ENCODE data around the gene GRID2IP. TPM values are rescaled to one million over a fixed set of nuclear protein-coding genes. Genes with fewer than 3 reads are reported as not detected.

Gene GRID2IP
- total and polyA plus RNA-seq, 2 of the 13 experiments (the other 11 are each of a cell fraction or from before 2014, with no cell fraction given) = 0.03 TPM; not detected in 1

DNA sequence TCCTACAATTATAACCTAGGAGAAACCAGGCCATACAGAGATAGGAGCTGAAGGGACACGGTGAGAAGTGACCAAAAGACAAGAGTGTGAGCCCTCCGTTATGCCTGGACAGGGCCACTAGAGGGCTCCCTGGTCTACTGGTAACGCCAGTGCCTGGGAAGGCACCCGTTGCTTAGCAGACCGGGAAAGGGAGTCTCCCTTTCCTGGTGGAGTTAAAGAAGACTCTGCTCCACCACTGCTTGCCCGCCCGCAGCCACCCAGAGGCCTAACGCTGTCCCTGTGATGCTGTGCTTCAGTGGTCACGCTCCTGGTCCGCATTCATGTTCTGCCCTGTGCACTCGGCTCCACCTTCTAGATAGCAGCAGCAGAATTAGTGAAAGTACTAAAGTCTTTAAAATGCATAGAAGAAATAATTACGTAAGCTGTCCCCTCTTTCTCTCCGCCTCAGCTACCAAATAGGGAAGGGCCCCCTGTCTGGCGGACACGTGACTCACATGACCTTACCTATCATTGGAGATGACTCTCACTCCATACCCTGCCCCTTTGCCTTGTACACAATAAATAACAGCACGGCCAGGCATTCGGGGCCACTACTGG, 34.8 kb downstream of the GRID2IP start:
- ChIA-PET POLR2A (interaction anchor here (1.0 to 1.3 kb wide), 3 partner anchors 43 to 62 kb away, joined by 3 to 4 read pairs (median 4); no protein-coding TSS in a partner anchor), CTCF (ENCODE audit: low intra/inter-chr PET ratio, low total read pairs) (interaction anchor here (0.7 to 1.9 kb wide), 4 partner anchors 42 to 660 kb away, joined by 3 to 7 read pairs (median 4); no protein-coding TSS in a partner anchor)
- FAIRE-seq = peak; percentile 88
- Histone ChIP-seq H3K79me2 (ENCODE audit: insufficient read depth, low read length) (no peaks in the 10 kb centered on the region), H2AFZ (ENCODE audit: low read length) (no peak overlapping the region), H4K20me1 (ENCODE audit: insufficient read depth, low read length) (no peaks in the 10 kb centered on the region), H3K4me2 (ENCODE audit: low read depth, low read length) (peak overlapping the region; percentile 68), H3K27me3 (ENCODE audit: control insufficient read depth in 1 of 2, insufficient read depth in 2 of 2, low read length in 2 of 2) (peaks cover 0 to 7% of the 10 kb centered on the region in 2 experiments; a peak in 3 of 5 replicates), H3K9ac (ENCODE audit: insufficient read depth, low read depth, low read length) (no peak overlapping the region), H3K27ac (ENCODE audit: extremely low read length, insufficient read depth, low read length) (no peak overlapping the region), H3K36me3 (replicated peaks in 1 of 2; ENCODE audit: control insufficient read depth in 1 of 2, insufficient read depth in 2 of 2, low read length in 2 of 2) (no peaks in the 10 kb centered on the region), H3K9me3 (ENCODE audit: low read length) (no peaks in the 10 kb centered on the region), H3K4me3 (replicated peaks in 1 of 3; ENCODE audit: insufficient read depth in 1 of 3, low read depth in 2 of 3, low read length in 3 of 3) (peak overlapping the region in 2 of 3 experiments; percentile 17 to 29; a peak in 1 of 6 replicates), H3K4me1 (ENCODE audit: insufficient read depth, low read length) (peaks cover 6% of the 10 kb centered on the region; the same call in 1 of the 2 replicates)
- no TSS peak for BruUV-seq (replicated peaks)
- in situ Hi-C loops (cut with HindIII; ENCODE audit: extremely low pct_ligation_motif_present, low pct_unique_long_range_greater_than_20kb) (no loop called here), intact Hi-C loops (cut with micrococcal nuclease; ENCODE audit: unreplicated experiment) (loop anchor here (1.0 kb wide), 1 partner anchor 43 kb away; no protein-coding TSS in a partner anchor)
- 10% methylated on average over 15 of the region's 17 CpGs for WGBS (ENCODE audit: low lambda C conversion rate)
- ATAC-seq = peak; percentile 96
- DNase-seq (ENCODE audit: low spot score) = peak; percentile 80
- peak; percentile 62 for TF ChIP-seq TEAD3 (CRISPR knock-in tag; optimal IDR thresholded peaks at IDR 0.05; ENCODE audit: borderline replicate concordance)
- peak; percentile 12; the same call in 1 of the 2 replicates for TF ChIP-seq ZNF652 (CRISPR knock-in tag; IDR thresholded peaks at IDR 0.05; ENCODE audit: borderline replicate concordance, low read depth)
- no peak for TF ChIP-seq POLR2AphosphoS2 (IDR thresholded peaks at IDR 0.05; ENCODE audit: low read depth, low read length)
- TF ChIP-seq ZZZ3 (CRISPR knock-in tag; IDR thresholded peaks at IDR 0.05; ENCODE audit: borderline replicate concordance) = no peak
- no peak for TF ChIP-seq ZNF230 (CRISPR knock-in tag; IDR thresholded peaks at IDR 0.05)
- TF ChIP-seq FOXK2 (IDR thresholded peaks at IDR 0.05) = no peak
- TF ChIP-seq RAD21 (CRISPR knock-in tag; IDR thresholded peaks at IDR 0.05) = peak; percentile 91
- peak; percentile 31; the same call in 1 of the 2 replicates for TF ChIP-seq SAP130 (CRISPR knock-in tag; IDR thresholded peaks at IDR 0.05; ENCODE audit: low read depth)
- TF ChIP-seq ZFP90 (CRISPR knock-in tag; IDR thresholded peaks at IDR 0.05; ENCODE audit: borderline replicate concordance) = no peak
- no peak for TF ChIP-seq ZNF136 (CRISPR knock-in tag; IDR thresholded peaks at IDR 0.05; ENCODE audit: low read depth)
- TF ChIP-seq ZNF770 (CRISPR knock-in tag; IDR thresholded peaks at IDR 0.05) = 0 out of 2 replicates have a peak, but pooled peaks have one; percentile 17
- TF ChIP-seq, protein P1, sequence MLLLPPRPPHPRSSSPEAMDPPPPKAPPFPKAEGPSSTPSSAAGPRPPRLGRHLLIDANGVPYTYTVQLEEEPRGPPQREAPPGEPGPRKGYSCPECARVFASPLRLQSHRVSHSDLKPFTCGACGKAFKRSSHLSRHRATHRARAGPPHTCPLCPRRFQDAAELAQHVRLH (CRISPR knock-in tag; IDR thresholded peaks at IDR 0.05; ENCODE audit: borderline replicate concordance, low read depth) = peak; percentile 60; the same call in 1 of the 2 replicates
- TF ChIP-seq TSC22D2 (CRISPR knock-in tag; IDR thresholded peaks at IDR 0.05; ENCODE audit: borderline replicate concordance) = no peak
- no peak for TF ChIP-seq ATF4 (CRISPR knock-in tag; IDR thresholded peaks at IDR 0.05)
- TF ChIP-seq, protein P2, sequence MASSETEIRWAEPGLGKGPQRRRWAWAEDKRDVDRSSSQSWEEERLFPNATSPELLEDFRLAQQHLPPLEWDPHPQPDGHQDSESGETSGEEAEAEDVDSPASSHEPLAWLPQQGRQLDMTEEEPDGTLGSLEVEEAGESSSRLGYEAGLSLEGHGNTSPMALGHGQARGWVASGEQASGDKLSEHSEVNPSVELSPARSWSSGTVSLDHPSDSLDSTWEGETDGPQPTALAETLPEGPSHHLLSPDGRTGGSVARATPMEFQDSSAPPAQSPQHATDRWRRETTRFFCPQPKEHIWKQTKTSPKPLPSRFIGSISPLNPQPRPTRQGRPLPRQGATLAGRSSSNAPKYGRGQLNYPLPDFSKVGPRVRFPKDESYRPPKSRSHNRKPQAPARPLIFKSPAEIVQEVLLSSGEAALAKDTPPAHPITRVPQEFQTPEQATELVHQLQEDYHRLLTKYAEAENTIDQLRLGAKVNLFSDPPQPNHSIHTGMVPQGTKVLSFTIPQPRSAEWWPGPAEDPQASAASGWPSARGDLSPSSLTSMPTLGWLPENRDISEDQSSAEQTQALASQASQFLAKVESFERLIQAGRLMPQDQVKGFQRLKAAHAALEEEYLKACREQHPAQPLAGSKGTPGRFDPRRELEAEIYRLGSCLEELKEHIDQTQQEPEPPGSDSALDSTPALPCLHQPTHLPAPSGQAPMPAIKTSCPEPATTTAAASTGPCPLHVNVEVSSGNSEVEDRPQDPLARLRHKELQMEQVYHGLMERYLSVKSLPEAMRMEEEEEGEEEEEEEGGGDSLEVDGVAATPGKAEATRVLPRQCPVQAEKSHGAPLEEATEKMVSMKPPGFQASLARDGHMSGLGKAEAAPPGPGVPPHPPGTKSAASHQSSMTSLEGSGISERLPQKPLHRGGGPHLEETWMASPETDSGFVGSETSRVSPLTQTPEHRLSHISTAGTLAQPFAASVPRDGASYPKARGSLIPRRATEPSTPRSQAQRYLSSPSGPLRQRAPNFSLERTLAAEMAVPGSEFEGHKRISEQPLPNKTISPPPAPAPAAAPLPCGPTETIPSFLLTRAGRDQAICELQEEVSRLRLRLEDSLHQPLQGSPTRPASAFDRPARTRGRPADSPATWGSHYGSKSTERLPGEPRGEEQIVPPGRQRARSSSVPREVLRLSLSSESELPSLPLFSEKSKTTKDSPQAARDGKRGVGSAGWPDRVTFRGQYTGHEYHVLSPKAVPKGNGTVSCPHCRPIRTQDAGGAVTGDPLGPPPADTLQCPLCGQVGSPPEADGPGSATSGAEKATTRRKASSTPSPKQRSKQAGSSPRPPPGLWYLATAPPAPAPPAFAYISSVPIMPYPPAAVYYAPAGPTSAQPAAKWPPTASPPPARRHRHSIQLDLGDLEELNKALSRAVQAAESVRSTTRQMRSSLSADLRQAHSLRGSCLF (CRISPR knock-in tag; IDR thresholded peaks at IDR 0.05; ENCODE audit: borderline replicate concordance) = no peak
- TF ChIP-seq HDAC2 (CRISPR knock-in tag; IDR thresholded peaks at IDR 0.05) = 0 out of 2 replicates have a peak, but pooled peaks have one; percentile 27
